K562 (cell line): ENCODE measurements around the gene EDDM13. TPM values are rescaled to one million over a fixed set of nuclear protein-coding genes. Genes with fewer than 3 reads are reported as not detected.

Source experiments
- ATAC-seq: fragments of 200-7000 bp; cut with Tn5 transposase; 3 replicates; pipeline ENCODE4 v1.9.1; 2020; ENCODE audit warnings: moderate library complexity
- BruUV-seq: library from RNA; stranded (reverse); fragments of 400-500 nt; replicated peaks from 2 replicates; lab custom pipeline; 2021; lab: Mats Ljungman, UMichigan
- CTCF ChIA-PET: fragments of 300-600 bp; formaldehyde crosslinking; extraction: SDS; loops from one replicate; lab custom pipeline; 2021; ENCODE audit warnings: low intra/inter-chr PET ratio; lab: Yijun Ruan, JAX
- POLR2A ChIA-PET: fragments of 300-600, 350-650 bp; sonication (Branson Sonifier 250); formaldehyde crosslinking; extraction: SDS; loops from one replicate; lab custom pipeline; 2021; ENCODE audit warnings: antibody characterized with exemption, inconsistent platforms; lab: Yijun Ruan, JAX
- DNase-seq, 4 experiments: peaks; one replicate each; pipeline versions ENCODE4 v3.0.0 to v3.0.0-alpha.2; 2011 to 2018; ENCODE audit warnings: low spot score in 3 of 4, mixed read lengths in 3 of 4; ENCODE audit errors: extremely low read depth in 1 of 4
- FAIRE-seq: peaks from 2 replicates; lab custom pipeline; 2011; peaks lifted over from hg19 to GRCh38; lab: Jason Lieb, UNC
- H2AFZ ChIP-seq: 2 replicates; pipeline ENCODE4 v1.6.0; 2011; ENCODE audit warnings: low read depth, low read length, control low read depth, inconsistent platforms
- H3K27ac ChIP-seq: fragments of 200-600 bp; 3 replicates; pipeline ENCODE4 v1.8.0; 2011; ENCODE audit warnings: low read depth, mild to moderate bottlenecking, control low read depth, inconsistent platforms, low read length, moderate library complexity, mixed read lengths; ENCODE audit errors: extremely low read depth
- H3K27me3 ChIP-seq, 2 experiments: fragments of 300-600 bp in 1 of 2; 2 replicates in 1 of 2; 3 replicates in 1 of 2; pipeline versions ENCODE4 v1.6.0 to v1.8.0; 2011; ENCODE audit warnings: inconsistent platforms in 2 of 2, low read length in 2 of 2, mild to moderate bottlenecking in 1 of 2, mixed read lengths in 1 of 2, moderate library complexity in 1 of 2; ENCODE audit not compliant: control insufficient read depth in 2 of 2, insufficient read depth in 2 of 2
- H3K36me3 ChIP-seq: fragments of 300-600 bp; 3 replicates; pipeline ENCODE4 v1.8.0; 2011; ENCODE audit warnings: mild to moderate bottlenecking, low read length, inconsistent platforms; ENCODE audit not compliant: control insufficient read depth, insufficient read depth
- H3K4me1 ChIP-seq, 2 experiments: fragments of 200-600 bp in 1 of 2; replicated peaks in 1 of 2; 2 replicates in 1 of 2; 3 replicates in 1 of 2; pipeline versions ENCODE4 v1.5.1 to v1.8.0; 2011; ENCODE audit warnings: inconsistent platforms in 2 of 2, low read length in 2 of 2, mild to moderate bottlenecking in 1 of 2, mixed read lengths in 1 of 2, moderate library complexity in 1 of 2; ENCODE audit not compliant: control insufficient read depth in 2 of 2, insufficient read depth in 2 of 2
- H3K4me2 ChIP-seq: 2 replicates; pipeline ENCODE4 v1.6.1; 2011; ENCODE audit warnings: low read length, control low read depth, inconsistent platforms, mixed read lengths; ENCODE audit not compliant: insufficient read depth
- H3K4me3 ChIP-seq: fragments of 200-600 bp; sonication (generic), shearing (Covaris generic); 2 replicates; pipeline ENCODE4 v1.5.1; 2016; ENCODE audit warnings: control low read depth, inconsistent platforms
- H3K79me2 ChIP-seq: fragments of 200-600 bp; 3 replicates; pipeline ENCODE4 v1.8.0; 2011; ENCODE audit warnings: low read length, inconsistent platforms; ENCODE audit not compliant: control insufficient read depth, insufficient read depth
- H3K9ac ChIP-seq, 2 experiments: 2 replicates each; pipeline versions ENCODE4 v1.6.0 to v1.6.1; 2011; ENCODE audit warnings: low read depth in 2 of 2, low read length in 2 of 2, control low read depth in 1 of 2, inconsistent platforms in 1 of 2, mild to moderate bottlenecking in 1 of 2, mixed read lengths in 1 of 2; ENCODE audit not compliant: insufficient read depth in 1 of 2
- H3K9me1 ChIP-seq: one replicate; pipeline ENCODE4 v1.6.0; 2011; ENCODE audit warnings: inconsistent platforms, mild to moderate bottlenecking, low read length, moderate library complexity; ENCODE audit not compliant: control insufficient read depth, insufficient read depth
- H3K9me3 ChIP-seq: replicated peaks from 2 replicates; pipeline ENCODE4 v1.5.1; 2011; ENCODE audit warnings: low read depth, low read length, inconsistent platforms; ENCODE audit not compliant: control insufficient read depth, insufficient read depth
- H4K20me1 ChIP-seq: replicated peaks from 2 replicates; pipeline ENCODE4 v1.6.1; 2011; ENCODE audit warnings: low read length, inconsistent platforms, mixed read lengths; ENCODE audit not compliant: control insufficient read depth, insufficient read depth
- BCLAF1 ChIP-seq, 2 experiments: fragments of 450-650 bp in 1 of 2; IDR thresholded peaks; 2 replicates each; pipeline ENCODE4 v1.6.1; 2011 to 2017; ENCODE audit warnings: low read depth in 2 of 2, antibody characterized with exemption in 1 of 2, borderline replicate concordance in 1 of 2, low read length in 1 of 2, mild to moderate bottlenecking in 1 of 2, mixed read lengths in 1 of 2; ENCODE audit not compliant: control insufficient read depth in 1 of 2
- CBX2 ChIP-seq: fragments of 200-600 bp; sonication (generic); IDR thresholded peaks from one replicate; pipeline ENCODE4 v1.6.1; 2012; ENCODE audit warnings: mild to moderate bottlenecking, low read length, inconsistent platforms; ENCODE audit not compliant: insufficient read depth, poor library complexity, severe bottlenecking
- GATAD2A ChIP-seq: fragments of 450-650 bp; IDR thresholded peaks from 2 replicates; pipeline ENCODE4 v1.6.1; 2017
- NKRF ChIP-seq: fragments of 450-650 bp; IDR thresholded peaks from 2 replicates; pipeline ENCODE4 v1.6.1; 2016; ENCODE audit warnings: borderline replicate concordance
- RAD21 ChIP-seq, 2 experiments: fragments of 250-450 bp in 1 of 2; fragments of 450-650 bp in 1 of 2; sonication (Bioruptor Pico) in 1 of 2; formaldehyde crosslinking in 1 of 2; IDR thresholded peaks in 1 of 2; conservative IDR thresholded peaks in 1 of 2; 2 replicates each; pipeline versions ENCODE4 v1.4.0 to v1.8.0; 2020 to 2022; ENCODE audit warnings: mild to moderate bottlenecking in 2 of 2, moderate library complexity in 1 of 2
- XRCC5 ChIP-seq: fragments of 200-400 bp; formaldehyde crosslinking; IDR thresholded peaks from 2 replicates; pipeline ENCODE4 v1.6.1; 2017; ENCODE audit warnings: low read depth, mild to moderate bottlenecking, low read length
- ZBTB17 ChIP-seq: fragments of 450-650 bp; formaldehyde crosslinking; IDR thresholded peaks from 2 replicates; pipeline ENCODE4 v1.4.0; 2020; ENCODE audit warnings: mild to moderate bottlenecking
- ZNF239 ChIP-seq: fragments of 250-450 bp; sonication (Bioruptor Pico); IDR thresholded peaks from 2 replicates; pipeline ENCODE4 v1.4.0; 2020; ENCODE audit warnings: mild to moderate bottlenecking
- ZNF444 ChIP-seq: fragments of 250-450 bp; sonication (Bioruptor Pico); IDR thresholded peaks from 2 replicates; pipeline ENCODE4 v1.4.0; 2020; ENCODE audit warnings: mild to moderate bottlenecking, moderate library complexity
- ZNF507 ChIP-seq: conservative IDR thresholded peaks from 2 replicates; pipeline ENCODE4 v1.6.1; 2017; ENCODE audit warnings: missing genetic modification characterization, missing compliant biosample characterization
- WGBS: fragments of 100-300 bp; shearing (Covaris generic); methylation state at CpG from one replicate; pipeline ENCODE4 v1.1.6; 2016; ENCODE audit warnings: low coverage, mixed read lengths; ENCODE audit not compliant: insufficient coverage; ENCODE audit errors: missing lambda C conversion rate; 5-methylcytosine and 5-hydroxymethylcytosine counted together
- in situ Hi-C: fragments of 300-500 bp; cut with MboI; formaldehyde crosslinking; loops from 4 replicates; pipeline ENCODE4 v1.15.0; 2018; ENCODE audit warnings: inconsistent platforms, mixed read lengths
- intact Hi-C: fragments of 100-400 bp; cut with micrococcal nuclease; formaldehyde crosslinking; loops from 2 replicates; pipeline ENCODE4 v1.14.2; 2022
- polyA plus RNA-seq, 8 experiments: library from polyadenylated mRNA; depleted of rRNA in 4 of 8; stranded (reverse) in 5 of 8; unstranded in 3 of 8; fragments of >200 nt; fragmentation: Nextera tagmentation in 2 of 8; fragmentation: Illumina TruSeq in 1 of 8; extraction: Ambion mirVana in 2 of 8; extraction: Trizol in 1 of 8; gene quantifications; 2 replicates each; pipeline versions ENCODE4 v1.2.1 to v1.2.3, GENCODE V29; 2011 to 2014; ENCODE audit warnings: inconsistent platforms in 1 of 8, missing spikeins in 1 of 8
- total RNA-seq, 7 experiments: library from RNA; depleted of rRNA in 6 of 7; stranded (reverse); fragments of >200 nt in 6 of 7; fragmentation: Illumina TruSeq in 2 of 7; extraction: Trizol in 2 of 7; gene quantifications; 2 replicates each; pipeline versions ENCODE4 v1.2.1 to v1.2.3, GENCODE V29; 2011 to 2021; ENCODE audit warnings: low replicate concordance in 1 of 7
- TF ChIP-seq, protein P1 (sequence below): IDR thresholded peaks from 2 replicates; pipeline ENCODE4 v1.6.1; 2012; ENCODE audit warnings: low read depth, low read length, improper control_type of control experiment, borderline replicate concordance

The EDDM13 gene
- total and polyA plus RNA-seq, 9 of the 15 experiments (the other 6 are each of a cell fraction or from before 2014, with no cell fraction given), result 2.0 to 7.7 (median 4.1) TPM

GRCh38 chr19:56252699-56253422 is 19.7 kb upstream of the EDDM13 start (continued):
- no peak for TF ChIP-seq CBX2
- TF ChIP-seq ZNF239 (CRISPR knock-in tag), result 0 out of 2 replicates have a peak, but pooled peaks have one; percentile 43
- TF ChIP-seq ZBTB17 (CRISPR knock-in tag), result 0 out of 2 replicates have a peak, but pooled peaks have one; percentile 78
- TF ChIP-seq XRCC5, result 0 out of 2 replicates have a peak, but pooled peaks have one; percentile 38

GRCh38 chr19:56253737-56254136 is 18.8 kb upstream of the EDDM13 start:
- peak; percentile 37 for FAIRE-seq
- ChIA-PET CTCF (interaction anchor here (0.6 to 3.2 kb wide), 13 partner anchors 13 to 356 kb away, joined by 3 to 46 read pairs (median 5); no protein-coding TSS in a partner anchor), POLR2A (interaction anchor here (0.6 to 1.5 kb wide), 5 partner anchors 10 to 125 kb away, joined by 3 to 7 read pairs (median 5); no protein-coding TSS in a partner anchor)
- no peak overlapping the region for H3K4me3 ChIP-seq
- H3K27me3 ChIP-seq, result no peaks in the 10 kb centered on the region
- in situ Hi-C loops, result loop anchor here (5.0 kb wide), 1 partner anchor 176 kb away; no protein-coding TSS in a partner anchor
- no peak overlapping the region for H3K27ac ChIP-seq
- WGBS, result 13% methylated on average over 5 of the region's 5 CpGs
- BruUV-seq, result no TSS peak
- intact Hi-C loops, result loop anchor here (1.0 to 10.0 kb wide), 5 partner anchors 55 to 291 kb away; no protein-coding TSS in a partner anchor
- H3K9ac ChIP-seq, result no peak overlapping the region
- H3K9me1 ChIP-seq, result no peaks in the 10 kb centered on the region
- peak; percentile 36 to 72 (median 46) for DNase-seq
- peak; percentile 45 for ATAC-seq
- no peaks in the 10 kb centered on the region for H4K20me1 ChIP-seq
- no peak overlapping the region for H3K4me2 ChIP-seq
- H3K36me3 ChIP-seq, result no peaks in the 10 kb centered on the region
- peaks cover 24 to 32% of the 10 kb centered on the region in 2 experiments for H3K4me1 ChIP-seq
- 0 out of 2 replicates have a peak, but pooled peaks cover 4% of the 10 kb centered on the region for H3K9me3 ChIP-seq
- no peaks in the 10 kb centered on the region for H3K79me2 ChIP-seq
- no peak overlapping the region for H2AFZ ChIP-seq
- no peak for TF ChIP-seq ZNF444 (CRISPR knock-in tag)
- no peak for TF ChIP-seq ZNF507 (tag)
- no peak for TF ChIP-seq BCLAF1 (IDR thresholded peaks at IDR 0.05; ENCODE audit: borderline replicate concordance in 1 of 2, control insufficient read depth in 1 of 2, low read depth in 2 of 2, low read length in 1 of 2)
- TF ChIP-seq, protein P1, sequence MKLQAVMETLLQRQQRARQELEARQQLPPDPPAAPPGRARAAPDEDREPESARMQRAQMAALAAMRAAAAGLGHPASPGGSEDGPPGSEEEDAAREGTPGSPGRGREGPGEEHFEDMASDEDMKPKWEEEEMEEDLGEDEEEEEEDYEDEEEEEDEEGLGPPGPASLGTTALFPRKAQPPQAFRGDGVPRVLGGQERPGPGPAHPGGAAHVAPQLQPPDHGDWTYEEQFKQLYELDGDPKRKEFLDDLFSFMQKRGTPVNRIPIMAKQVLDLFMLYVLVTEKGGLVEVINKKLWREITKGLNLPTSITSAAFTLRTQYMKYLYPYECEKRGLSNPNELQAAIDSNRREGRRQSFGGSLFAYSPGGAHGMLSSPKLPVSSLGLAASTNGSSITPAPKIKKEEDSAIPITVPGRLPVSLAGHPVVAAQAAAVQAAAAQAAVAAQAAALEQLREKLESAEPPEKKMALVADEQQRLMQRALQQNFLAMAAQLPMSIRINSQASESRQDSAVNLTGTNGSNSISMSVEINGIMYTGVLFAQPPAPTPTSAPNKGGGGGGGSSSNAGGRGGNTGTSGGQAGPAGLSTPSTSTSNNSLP, result 0 out of 2 replicates have a peak, but pooled peaks have one; percentile 14
- TF ChIP-seq NKRF, result no peak
- TF ChIP-seq RAD21 (CRISPR knock-in tag; conservative IDR thresholded peaks at IDR 0.05 in 1 of 2, IDR thresholded peaks at IDR 0.05 in 1 of 2), result peak; percentile 71 to 84
- no peak for TF ChIP-seq GATAD2A
